Measurements from ENCODE around the gene UVSSA. TPM values are rescaled to one million over a fixed set of nuclear protein-coding genes. Genes with fewer than 3 reads are reported as not detected.

The UVSSA gene
- polyA plus RNA-seq, 1 of the 3 experiments (the other 2 are of a cell fraction) = 14.9 TPM

DNA sequence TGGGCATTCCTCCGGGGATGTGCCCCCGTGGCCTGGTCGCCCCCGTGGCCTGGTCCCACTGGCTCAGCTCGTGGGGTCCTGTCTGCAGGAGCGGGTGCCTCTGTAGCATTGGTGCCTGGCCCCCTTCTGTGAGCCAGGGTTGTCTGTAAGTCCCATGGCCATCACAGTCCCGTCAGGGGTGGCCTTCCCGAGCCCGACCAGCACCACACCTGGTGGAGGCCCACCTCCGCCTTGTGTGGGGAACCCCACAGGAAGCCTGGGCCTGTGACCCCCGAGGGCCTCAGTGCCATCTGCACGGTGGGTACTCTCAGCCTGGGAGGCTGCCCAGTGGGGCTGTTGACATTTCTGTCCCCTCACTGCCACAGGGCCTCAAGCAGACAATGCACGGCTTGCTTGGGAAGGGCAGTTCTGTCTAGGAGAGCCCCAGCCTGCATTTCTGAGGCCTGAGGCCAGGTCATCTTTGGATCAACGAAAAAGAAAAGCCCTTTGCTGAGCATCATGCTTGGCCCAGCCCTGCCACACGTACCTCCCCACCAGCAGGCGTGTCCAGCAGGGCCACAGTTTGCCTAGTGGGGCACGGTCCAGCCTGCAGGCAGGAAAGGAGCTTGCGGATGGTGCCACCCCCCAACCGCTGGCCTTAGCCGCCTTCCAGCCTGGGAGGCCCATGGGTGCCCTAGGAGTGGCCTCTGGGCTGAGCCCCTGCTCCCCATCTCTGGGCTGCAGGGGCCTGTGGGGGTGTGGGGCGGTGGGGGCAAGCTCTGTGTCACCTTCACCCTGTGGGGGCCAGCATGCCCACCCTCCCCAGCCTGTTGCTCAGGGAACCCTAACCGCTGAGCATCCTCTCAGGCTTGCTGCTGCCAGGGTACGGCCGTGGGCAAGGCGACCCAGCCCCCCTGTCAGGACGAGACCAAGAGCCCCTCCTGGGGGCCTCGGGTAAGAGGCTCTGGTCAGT is 36.0 kb downstream of the UVSSA start:
- ChIA-PET POLR2A (no interaction called here), CTCF (interaction anchor here (1.2 kb wide), 1 partner anchor 31 kb away, joined by 3 read pairs; no protein-coding TSS in a partner anchor)
- no peaks in the 10 kb centered on the region for H3K27me3 ChIP-seq (ENCODE audit: insufficient read depth)
- 84% methylated on average over 10 of the region's 27 CpGs for WGBS (ENCODE audit: low lambda C conversion rate)
- no peak overlapping the region for H3K4me3 ChIP-seq (ENCODE audit: low read depth in 2 of 2, low read length in 1 of 2)
- no peaks in the 10 kb centered on the region for H3F3A ChIP-seq (replicated peaks; ENCODE audit: insufficient read depth)
- no peaks in the 10 kb centered on the region for H3K9me2 ChIP-seq
- H3K9me3 ChIP-seq = no peaks in the 10 kb centered on the region
- H3K9ac ChIP-seq = no peak overlapping the region
- no peak overlapping the region for H3K4me2 ChIP-seq
- H3K4me1 ChIP-seq (ENCODE audit: control insufficient read depth in 1 of 2, insufficient read depth in 2 of 2, low read depth in 1 of 2, low read length in 1 of 2) = no peaks in the 10 kb centered on the region
- H3K27ac ChIP-seq (ENCODE audit: low read depth in 2 of 2, low read length in 1 of 2) = no peak overlapping the region
- TF ChIP-seq, protein P1, sequence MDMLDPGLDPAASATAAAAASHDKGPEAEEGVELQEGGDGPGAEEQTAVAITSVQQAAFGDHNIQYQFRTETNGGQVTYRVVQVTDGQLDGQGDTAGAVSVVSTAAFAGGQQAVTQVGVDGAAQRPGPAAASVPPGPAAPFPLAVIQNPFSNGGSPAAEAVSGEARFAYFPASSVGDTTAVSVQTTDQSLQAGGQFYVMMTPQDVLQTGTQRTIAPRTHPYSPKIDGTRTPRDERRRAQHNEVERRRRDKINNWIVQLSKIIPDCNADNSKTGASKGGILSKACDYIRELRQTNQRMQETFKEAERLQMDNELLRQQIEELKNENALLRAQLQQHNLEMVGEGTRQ (IDR thresholded peaks at IDR 0.05; ENCODE audit: borderline replicate concordance, low read depth, low read length) = no peak
- TF ChIP-seq, protein P2, sequence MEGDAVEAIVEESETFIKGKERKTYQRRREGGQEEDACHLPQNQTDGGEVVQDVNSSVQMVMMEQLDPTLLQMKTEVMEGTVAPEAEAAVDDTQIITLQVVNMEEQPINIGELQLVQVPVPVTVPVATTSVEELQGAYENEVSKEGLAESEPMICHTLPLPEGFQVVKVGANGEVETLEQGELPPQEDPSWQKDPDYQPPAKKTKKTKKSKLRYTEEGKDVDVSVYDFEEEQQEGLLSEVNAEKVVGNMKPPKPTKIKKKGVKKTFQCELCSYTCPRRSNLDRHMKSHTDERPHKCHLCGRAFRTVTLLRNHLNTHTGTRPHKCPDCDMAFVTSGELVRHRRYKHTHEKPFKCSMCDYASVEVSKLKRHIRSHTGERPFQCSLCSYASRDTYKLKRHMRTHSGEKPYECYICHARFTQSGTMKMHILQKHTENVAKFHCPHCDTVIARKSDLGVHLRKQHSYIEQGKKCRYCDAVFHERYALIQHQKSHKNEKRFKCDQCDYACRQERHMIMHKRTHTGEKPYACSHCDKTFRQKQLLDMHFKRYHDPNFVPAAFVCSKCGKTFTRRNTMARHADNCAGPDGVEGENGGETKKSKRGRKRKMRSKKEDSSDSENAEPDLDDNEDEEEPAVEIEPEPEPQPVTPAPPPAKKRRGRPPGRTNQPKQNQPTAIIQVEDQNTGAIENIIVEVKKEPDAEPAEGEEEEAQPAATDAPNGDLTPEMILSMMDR (IDR thresholded peaks at IDR 0.05) = no peak
- no peak for TF ChIP-seq RAD21 (IDR thresholded peaks at IDR 0.05; ENCODE audit: low read length)
- no peak for TF ChIP-seq YY1 (IDR thresholded peaks at IDR 0.05; ENCODE audit: low read depth)
- TF ChIP-seq, protein P3, sequence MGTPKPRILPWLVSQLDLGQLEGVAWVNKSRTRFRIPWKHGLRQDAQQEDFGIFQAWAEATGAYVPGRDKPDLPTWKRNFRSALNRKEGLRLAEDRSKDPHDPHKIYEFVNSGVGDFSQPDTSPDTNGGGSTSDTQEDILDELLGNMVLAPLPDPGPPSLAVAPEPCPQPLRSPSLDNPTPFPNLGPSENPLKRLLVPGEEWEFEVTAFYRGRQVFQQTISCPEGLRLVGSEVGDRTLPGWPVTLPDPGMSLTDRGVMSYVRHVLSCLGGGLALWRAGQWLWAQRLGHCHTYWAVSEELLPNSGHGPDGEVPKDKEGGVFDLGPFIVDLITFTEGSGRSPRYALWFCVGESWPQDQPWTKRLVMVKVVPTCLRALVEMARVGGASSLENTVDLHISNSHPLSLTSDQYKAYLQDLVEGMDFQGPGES (IDR thresholded peaks at IDR 0.05; ENCODE audit: low read depth, low read length) = no peak
- TF ChIP-seq POLR2AphosphoS5 (IDR thresholded peaks at IDR 0.05; ENCODE audit: low read depth, low read length) = no peak
- no peak for TF ChIP-seq FOXJ3 (CRISPR knock-in tag; IDR thresholded peaks at IDR 0.05)
- TF ChIP-seq, protein P4, sequence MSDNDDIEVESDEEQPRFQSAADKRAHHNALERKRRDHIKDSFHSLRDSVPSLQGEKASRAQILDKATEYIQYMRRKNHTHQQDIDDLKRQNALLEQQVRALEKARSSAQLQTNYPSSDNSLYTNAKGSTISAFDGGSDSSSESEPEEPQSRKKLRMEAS (IDR thresholded peaks at IDR 0.05; ENCODE audit: low read depth) = no peak
- no peak for TF ChIP-seq JUND (IDR thresholded peaks at IDR 0.05)
- TF ChIP-seq FOXM1 (IDR thresholded peaks at IDR 0.05; ENCODE audit: low read depth) = no peak
- no peak for TF ChIP-seq RFX5 (IDR thresholded peaks at IDR 0.05; ENCODE audit: low read length)
- no peak for TF ChIP-seq NFIC (IDR thresholded peaks at IDR 0.05; ENCODE audit: borderline replicate concordance)
- TF ChIP-seq EP300 (IDR thresholded peaks at IDR 0.05; ENCODE audit: borderline replicate concordance in 1 of 2, low read depth in 1 of 2, low read length in 1 of 2) = no peak
- TF ChIP-seq SIN3A (IDR thresholded peaks at IDR 0.05; ENCODE audit: borderline replicate concordance, low read depth, low read length) = no peak
- TF ChIP-seq, protein P5, sequence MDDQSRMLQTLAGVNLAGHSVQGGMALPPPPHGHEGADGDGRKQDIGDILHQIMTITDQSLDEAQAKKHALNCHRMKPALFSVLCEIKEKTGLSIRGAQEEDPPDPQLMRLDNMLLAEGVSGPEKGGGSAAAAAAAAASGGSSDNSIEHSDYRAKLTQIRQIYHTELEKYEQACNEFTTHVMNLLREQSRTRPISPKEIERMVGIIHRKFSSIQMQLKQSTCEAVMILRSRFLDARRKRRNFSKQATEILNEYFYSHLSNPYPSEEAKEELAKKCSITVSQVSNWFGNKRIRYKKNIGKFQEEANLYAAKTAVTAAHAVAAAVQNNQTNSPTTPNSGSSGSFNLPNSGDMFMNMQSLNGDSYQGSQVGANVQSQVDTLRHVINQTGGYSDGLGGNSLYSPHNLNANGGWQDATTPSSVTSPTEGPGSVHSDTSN (IDR thresholded peaks at IDR 0.05) = no peak
- TF ChIP-seq RCOR1 (IDR thresholded peaks at IDR 0.05; ENCODE audit: low read length) = no peak
- TF ChIP-seq MXI1 (IDR thresholded peaks at IDR 0.05; ENCODE audit: low read depth, low read length) = no peak
- no peaks in the 10 kb centered on the region for H4K20me1 ChIP-seq (ENCODE audit: insufficient read depth)
- peaks cover 9 to 36% of the 10 kb centered on the region in 2 experiments for H3K36me3 ChIP-seq (replicated peaks in 1 of 2; ENCODE audit: control insufficient read depth in 1 of 2, insufficient read depth in 2 of 2, low read length in 1 of 2)
- DNase-seq = no peak
- no peaks in the 10 kb centered on the region for H3K79me2 ChIP-seq (ENCODE audit: insufficient read depth)
- H2AFZ ChIP-seq (ENCODE audit: low read depth) = no peak overlapping the region

All from SK-N-SH (cell line).